Endometrium (tissue), 2 donors: ENCODE results near the gene TLL1.

Experiments used
- FAIRE-seq: peaks from 2 replicates; lab custom pipeline; 2012; peaks lifted over from hg19 to GRCh38; lab: Jason Lieb, UNC
- donor health status: control.
- donor health status: control.

TLL1 gene

DNA sequence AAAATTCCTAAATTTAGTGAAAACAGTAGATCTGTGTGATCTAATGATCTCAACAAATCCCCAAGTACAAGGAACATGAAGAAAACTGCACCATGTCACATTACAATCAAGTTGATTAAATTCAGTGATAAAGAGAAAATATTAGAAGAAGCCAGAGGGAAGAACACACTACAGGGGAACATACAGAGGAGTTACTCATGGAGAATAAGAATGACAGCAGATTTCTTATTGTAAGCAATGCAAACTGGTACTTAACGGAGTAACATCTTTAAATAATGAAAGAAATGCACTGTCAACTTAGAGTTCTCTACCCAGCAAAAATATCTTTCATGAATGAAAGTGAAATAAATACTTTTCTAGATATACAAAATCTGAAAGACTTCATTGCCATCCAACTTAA is 21.1 kb downstream of the TLL1 start:
- FAIRE-seq, result no peak

DNA sequence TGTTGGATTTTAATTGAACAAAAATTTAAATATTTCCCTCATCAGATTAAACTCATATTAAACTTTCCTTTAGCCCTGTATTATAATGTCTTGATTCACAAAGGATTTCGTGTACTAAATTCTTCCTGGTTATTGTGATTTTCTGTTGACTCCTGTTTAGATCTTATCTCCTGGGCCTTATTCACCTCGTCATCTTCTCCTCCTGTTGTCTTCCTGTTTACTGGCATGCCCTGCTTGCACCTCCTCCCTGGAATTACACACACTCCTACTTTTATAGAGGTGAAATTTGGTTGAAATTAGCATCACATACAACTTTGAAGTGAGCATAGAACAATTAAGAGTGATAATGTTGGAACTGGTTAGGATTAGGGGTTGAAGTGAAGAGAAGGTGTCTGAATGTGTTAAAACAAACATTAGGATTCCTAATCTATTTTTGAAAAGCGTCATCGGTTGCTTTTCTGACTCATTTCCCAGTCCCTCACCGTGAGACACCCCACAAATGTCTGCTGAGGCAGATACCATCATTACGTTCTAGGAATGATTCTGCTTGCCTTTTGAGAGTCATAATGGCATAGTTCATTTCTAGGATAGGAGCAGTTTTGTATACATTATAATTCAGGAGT is 32.5 kb downstream of the TLL1 start:
- no peak for FAIRE-seq

DNA sequence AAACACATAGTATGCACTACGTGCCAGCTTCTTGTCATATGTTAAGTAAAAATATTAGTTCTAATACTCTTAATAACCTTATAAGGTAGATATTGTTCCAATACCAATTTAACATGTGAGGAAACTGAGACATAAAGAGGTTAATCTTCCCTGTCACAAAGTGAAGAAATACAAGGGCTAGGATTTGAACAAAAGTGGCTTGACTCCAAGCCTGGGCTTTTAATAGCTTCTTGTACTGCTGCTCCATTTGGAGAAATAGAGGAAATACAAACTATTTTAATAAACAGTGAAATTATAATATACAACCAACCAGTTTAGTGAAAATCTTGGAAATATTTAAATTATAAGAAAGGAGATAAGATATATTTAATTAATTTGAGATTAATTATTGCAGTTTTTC is 33.2 kb downstream of the TLL1 start:
- no peak for FAIRE-seq

DNA sequence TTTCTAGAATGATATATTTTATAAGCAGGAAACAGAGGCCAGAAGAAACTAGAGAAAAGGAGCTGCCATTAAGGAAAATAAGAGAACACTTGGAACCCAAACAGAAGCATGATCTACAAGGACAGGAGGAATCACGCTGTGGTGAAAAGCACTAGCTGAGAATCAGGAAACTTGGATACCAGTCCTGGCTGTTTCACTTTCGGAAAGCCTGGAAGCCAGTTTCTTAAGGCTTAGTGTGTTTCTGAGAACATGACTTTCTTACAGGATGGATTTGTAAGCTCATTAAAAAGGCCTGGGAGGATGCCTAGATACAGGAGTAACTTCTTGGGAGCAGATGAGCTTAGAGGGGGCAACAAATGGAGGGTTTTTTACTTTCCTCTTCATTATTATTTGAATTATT is 36.9 kb downstream of the TLL1 start:
- no peak for FAIRE-seq

DNA sequence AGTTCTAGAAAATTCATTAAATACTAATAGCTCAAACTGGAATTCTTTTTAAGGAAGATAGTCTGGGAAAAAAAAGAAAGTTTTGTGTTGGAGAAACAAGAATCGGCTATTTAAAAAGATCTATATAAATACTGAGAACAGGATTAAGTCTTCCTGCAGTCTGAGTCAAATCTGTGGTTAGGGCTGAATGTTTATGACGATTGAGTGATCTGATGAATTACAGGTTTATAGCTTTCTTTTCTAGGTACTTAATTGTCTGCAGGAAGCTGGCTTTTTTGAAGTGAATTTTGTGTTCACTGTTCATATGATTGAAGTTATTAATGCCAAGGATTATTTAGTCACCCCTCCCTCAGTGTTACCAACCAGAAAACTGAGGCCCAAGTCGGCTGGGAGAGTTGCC is 42.2 kb downstream of the TLL1 start:
- FAIRE-seq, result no peak

DNA sequence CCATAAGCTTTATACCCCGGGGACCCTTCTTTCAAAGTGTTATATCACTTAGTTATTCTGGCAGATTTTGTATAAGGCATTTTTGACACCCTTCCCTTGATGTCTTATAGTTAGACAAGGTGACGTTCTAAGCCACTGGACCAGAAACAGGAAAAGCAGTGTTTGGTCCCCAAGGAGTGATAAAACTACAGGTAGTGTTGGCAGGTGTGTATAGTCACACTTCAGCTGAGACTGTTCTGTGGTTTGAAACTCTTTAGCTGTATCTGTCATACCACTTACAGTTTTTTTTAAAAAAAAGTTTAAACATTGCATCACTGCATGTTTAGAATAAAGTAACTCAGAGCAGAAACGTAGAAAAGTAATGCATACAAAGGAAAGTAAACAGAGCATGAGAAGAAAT is 48.5 kb downstream of the TLL1 start:
- FAIRE-seq, result no peak

DNA sequence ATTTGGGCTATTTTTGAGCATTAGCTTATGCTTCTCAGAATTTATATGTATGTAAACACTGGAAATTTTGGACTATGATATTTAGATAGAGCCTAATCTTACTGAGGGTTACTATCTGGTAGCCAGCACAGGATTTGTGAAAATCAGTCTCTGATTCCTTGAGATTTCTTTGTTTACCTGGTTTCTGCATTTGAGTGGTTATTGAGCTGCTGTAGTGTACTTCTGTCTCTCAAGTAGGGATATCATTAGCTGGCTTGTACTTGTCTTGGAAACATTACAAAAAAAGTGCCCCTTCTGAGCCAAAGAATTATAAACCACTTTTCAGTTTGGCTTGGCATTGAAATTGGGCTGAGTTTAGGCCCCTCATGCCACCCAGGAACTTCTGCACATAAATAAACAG is 49.7 kb downstream of the TLL1 start:
- FAIRE-seq, result no peak

DNA sequence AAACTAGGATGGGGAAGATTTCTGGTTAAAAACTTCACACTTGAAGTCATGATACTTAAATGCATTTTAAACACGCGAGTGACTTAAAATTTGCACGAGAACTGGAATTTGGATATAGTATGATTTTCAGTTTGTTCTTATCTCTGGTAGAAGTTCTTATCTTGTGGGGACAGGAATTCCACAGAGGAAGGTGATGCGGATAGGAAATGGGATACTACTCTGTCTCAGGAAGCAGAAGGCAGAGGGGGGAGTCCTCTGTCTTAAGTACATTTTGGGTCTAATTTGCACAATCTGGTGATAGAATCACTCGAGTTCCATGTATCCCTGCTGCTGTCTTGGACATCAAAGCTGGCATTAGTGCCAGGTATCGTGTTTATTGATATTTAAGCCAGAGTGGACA is 53.3 kb downstream of the TLL1 start:
- no peak for FAIRE-seq

DNA sequence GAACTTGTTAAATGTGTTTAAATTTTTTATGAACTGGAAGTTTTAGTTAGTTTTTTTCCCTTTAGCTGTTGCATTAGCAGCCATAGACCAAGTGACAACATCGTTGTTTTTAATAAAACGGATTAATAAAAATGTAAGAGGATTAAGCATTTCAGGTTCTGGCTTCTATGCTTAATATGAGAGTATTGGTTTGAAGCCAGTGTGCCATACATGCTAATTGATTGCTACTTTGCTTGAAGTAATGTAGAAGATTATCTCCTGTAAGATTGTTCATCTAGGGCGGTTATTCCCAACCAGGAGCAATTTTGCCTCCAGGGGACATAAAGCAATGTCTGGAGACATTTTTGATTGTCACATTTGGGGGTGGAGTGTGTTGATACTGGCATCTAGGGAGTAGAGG is 54.3 kb downstream of the TLL1 start:
- FAIRE-seq, result no peak

DNA sequence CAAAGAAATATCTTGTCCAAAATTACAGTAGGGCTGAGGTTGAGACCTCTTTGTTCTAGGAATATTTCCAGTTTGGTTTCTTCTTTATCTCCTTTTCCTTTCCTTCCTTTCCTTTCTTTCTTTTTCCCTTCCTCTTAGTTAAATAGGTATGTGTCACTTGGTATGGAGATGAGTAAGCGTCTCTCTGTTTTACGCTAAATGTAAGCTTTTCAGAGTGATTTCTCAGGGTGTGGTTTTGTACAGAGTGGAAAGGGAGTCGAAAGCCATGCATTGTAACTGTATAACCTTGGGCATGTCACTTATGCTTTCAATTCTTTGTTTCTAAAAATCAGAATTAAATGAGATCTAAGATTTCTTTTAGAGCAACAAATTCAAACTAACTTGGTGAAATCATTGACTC is 54.8 kb downstream of the TLL1 start:
- no peak for FAIRE-seq

DNA sequence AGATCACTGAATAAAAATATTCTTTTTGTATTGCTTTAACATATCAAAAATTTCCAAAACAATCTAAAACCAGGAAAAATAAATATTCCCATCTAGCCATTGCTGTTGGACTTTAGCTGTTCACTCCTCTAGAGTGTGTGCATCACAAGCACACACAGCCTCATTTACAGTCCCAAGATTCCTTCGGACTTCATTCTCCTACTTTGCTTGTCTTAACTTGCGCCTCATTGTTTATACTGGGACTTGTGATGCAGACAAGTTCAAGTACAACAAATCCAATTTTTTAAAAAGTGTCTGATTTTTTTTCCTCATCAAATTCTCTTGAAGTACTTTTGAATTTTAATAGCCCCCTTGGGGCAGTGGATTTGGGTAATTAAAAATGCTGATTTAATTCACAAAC is 55.6 kb downstream of the TLL1 start:
- no peak for FAIRE-seq

DNA sequence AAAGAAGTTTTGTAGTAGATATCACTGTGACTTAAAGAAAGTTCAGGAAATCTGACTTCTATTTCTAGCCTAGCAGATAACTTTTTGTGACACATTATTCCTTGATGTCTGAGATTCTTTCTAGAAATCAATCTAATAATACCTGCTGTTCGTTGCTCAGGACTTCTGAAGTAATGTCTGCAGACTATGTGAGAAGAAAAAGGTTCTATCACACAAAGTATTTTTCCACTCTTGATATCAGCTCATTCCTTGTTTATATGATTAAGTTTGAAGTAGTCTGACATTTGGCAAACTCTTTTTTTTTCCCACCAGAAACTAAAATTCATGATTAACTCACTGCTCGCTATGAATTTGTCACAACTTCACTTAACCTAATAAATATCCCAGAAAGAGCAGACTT is 56.6 kb downstream of the TLL1 start:
- no peak for FAIRE-seq

DNA sequence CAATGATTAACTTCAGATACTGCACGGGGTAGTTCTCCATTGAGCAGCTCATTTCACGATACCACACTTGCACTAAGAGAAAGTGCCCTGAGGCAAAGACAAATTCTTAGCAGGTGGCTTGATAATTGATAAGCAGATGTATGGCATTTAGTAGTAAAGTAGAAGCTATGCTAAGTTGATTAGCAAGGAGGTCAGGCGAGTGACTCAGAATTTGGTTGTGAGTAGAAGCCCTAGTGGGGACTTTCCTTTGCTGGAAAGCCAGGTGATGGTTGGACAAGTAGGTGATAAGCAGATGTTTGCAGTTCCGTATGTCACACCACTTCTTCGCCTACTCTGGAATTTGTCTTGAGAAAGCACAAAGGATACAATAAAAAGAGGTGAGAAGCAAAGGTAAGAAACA is 58.7 kb downstream of the TLL1 start:
- no peak for FAIRE-seq

DNA sequence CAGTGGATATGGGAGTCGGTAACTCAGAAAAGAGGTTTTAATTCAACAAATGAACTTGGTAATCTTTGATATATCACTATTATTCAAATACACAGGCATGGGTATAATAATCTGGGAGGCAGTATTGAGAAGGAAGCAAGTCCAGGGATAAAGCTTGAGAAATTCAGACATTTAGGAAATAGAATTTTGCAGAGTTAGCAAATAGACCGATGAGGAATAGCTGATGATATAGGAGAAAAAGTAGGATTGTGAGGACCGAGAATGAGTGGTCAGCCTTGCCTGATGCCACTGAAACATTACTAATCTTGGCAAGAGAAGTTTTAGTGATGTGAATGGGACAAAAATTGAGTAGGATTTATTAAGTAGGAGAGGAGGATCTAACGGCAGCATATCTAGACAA is 71.9 kb downstream of the TLL1 start:
- no peak for FAIRE-seq

DNA sequence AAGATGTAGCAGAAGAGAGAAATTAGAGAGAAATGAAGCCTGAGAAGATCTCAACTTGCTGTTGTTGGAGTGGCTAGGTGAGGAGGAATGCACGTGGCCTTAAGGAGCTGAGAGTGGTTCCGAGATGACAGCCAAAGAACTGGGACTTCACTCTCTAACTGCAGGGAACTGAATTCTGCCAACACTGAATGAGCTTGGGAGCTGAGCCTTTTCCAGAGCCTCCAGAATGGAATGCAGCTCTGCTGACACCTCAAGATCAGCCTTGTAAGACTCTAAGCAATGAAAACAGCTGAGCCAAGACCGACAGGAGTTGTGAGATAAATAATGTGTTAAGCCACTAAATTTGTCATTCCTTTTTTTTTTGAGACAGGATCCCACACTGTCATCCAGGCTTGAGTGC is 73.0 kb downstream of the TLL1 start:
- no peak for FAIRE-seq

DNA sequence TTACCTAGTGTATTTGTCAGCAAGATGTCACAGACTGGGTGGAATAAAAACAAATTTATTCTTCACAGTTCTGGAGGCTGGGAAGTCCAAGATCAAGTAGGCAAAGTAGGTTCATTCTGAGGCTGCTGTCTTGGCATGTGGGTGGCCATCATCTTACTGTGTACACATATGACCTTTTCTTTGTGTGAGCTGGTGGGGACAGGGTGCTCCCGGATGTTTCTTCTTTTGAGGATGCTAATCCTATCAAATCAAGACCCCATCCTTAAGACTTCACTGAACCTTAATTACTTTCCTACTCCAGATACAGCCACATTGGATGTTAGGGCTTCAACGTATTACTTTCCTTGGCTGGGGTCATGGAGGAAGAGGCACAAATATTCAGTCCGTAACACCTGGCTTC is 74.0 kb downstream of the TLL1 start:
- FAIRE-seq, result no peak

DNA sequence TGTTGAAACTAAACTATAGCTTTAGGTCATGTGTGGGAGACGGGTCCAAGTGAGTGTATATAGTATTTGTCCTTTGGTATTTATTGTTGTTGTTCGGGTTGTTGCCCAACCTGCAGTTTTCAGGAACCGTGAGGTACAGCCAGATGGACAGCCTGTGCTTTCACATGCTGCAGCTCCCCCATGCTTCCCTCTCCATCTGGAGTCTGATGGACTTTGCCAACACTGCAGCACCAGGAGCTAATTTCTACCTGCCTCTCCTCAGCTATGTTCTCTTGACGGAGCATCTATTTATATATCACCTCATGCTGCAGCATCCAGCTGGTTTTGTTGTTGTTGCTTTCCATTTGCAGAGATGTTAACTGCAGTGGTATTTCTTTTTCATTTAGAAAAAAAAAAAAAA is 80.1 kb downstream of the TLL1 start:
- no peak for FAIRE-seq

DNA sequence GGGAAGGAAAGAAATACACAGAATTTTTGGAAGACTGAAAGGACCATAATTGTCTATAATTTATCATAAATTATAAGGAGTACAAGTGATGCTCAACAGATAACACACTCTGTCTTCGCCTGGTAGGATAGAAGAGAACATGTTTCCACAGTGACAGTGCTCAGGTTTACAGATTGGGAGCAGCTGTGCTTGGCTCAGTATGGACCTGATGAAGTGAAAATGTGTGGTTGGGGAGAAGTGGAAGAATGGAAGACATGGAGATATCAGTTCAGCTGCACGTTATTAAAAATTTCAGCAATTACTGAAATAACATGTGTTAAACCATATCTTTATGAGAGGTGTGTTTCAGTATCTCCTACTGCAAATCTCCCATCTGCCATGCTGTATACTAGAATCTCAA is 90.6 kb downstream of the TLL1 start:
- FAIRE-seq, result no peak

DNA sequence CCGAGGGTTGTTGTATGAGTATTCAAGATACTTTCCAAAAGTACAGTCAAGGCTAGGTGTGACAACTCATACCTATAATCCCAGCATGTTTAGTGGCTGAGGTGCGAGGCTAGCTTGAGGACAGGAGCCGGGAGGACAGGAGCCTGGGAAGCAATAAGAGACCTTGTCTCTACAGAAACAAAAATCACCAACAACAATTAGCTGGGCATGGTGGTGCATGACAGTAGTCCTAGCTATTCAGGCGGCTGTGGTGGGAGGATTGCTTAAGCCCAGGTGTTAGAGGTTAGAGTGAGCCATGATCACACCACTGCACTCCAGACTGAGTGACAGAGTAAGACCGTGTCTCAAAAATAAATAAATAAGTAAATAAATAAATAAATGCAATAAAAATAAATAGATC is 91.6 kb downstream of the TLL1 start:
- FAIRE-seq, result no peak

DNA sequence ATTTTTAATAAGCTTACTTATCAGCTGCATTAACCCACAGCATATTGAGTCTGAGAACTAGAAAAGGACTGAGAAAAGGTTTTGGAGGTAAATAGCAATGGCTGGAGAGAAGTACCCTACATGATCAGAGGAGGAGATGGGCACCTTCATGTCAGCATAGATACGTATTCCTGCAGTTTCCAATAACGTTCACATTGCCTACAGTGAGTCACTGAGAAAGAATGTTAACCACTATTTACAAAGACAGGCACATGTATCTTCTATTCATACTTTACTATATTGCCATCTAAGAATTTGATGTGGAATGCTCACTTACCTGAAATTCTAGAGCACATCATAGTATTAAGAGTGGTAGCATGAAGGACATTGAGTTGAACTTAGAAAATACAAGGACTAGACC is 92.5 kb downstream of the TLL1 start:
- no peak for FAIRE-seq

DNA sequence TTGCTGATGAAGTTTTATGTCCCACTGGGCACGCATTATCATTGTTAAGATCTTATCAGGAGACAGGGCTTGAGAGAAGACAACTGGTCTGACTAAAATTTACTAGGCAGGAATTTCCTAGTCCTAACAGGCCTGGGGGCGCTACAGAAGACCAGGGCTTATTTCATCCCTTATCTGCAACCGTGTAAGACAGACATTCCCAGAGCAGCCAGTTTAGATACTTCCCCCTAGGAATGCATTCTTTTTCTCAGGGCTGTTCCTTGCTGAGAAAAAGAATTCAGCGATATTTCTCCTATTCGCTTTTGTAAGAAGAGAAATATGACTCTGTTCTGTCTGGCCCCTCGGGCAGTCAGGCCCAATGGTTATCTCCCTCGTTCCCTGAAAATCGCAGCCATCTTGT is 93.8 kb downstream of the TLL1 start:
- no peak for FAIRE-seq

DNA sequence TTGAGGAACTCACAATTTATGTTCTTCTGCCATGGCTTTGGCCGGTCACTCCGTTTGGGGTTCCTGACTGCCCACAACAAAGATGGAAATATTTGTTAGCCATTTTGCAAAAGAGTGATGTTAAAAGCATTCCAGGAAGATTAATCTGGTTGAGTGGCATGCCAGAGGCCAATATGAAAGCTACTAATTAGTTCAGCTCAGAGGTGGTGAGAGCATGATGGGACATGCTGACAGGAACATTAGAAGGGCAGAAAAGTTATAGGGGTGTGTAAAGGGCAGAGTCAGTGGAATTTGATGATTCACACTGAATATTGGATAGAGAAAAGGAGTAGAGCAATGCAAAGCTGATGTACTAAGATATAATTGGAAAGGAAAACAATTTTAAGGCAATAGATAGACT is 94.4 kb downstream of the TLL1 start:
- no peak for FAIRE-seq

DNA sequence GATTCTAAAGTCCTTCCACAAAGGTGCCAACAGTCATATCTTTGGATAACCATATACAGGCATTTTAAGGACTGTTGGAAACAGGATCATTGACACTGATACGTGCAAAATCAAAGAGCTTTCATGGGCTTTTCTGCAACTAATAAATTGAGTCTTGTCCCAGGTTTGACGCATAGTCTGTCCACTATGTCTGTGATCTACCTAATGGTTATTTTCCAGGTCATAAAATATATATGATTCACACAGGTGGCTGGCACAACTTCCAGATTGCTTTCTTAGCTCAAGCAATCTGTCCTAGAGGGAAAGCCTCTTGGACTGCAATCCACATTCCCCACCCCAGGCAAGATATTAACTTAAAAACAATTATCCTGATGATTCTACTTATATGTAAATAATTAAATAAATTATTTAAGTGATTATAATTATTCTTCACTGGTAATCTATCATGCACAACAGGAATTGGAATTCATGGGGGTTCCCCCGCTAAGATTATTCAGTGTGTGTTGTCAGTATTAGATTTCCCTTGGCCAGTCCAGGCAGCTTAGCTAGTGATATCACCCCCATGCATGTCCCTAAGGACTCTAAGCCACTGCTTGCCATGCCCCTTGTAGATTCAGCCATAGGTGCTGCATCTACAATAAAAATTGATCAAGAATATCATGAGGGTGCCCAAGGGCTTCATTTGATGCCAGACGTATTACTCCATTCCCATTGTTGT is 97.8 kb downstream of the TLL1 start:
- no peak for FAIRE-seq

DNA sequence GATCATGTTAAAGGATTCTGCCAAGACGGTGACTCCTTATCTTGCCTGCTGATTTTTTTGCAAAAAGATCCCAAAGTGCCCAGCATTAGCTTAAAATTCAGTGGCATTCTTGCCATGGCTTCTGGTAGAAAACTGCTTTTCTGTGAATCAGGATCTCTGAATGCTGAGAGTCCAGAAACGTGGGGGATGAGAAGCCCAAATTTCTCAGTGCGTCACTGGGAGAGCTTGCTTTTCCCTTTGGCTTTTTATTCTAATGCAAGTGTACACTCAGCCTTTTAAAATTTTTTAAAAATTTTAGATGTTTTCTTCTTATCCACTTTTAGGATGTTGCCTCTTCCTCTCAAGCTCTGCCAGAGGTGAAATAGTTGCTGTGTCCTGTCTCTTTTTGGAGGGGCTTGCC is 98.4 kb downstream of the TLL1 start:
- FAIRE-seq, result no peak

DNA sequence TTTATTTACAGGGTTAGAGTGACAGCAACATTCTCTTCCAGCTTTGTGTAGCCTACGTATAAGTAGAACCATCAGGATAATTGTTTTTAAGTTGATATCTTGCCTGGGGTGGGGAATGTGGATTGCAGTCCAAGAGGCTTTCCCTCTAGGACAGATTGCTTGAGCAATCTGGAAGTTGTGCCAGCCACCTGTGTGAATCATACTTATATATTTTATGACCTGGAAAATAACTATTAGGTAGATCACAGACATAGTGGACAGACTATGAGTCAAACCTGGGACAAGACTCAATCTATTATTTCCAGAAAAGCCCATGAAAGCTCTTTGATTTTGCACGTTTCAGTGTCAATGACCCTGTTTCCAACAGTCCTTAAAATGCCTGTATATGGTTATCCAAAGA is 98.9 kb downstream of the TLL1 start:
- no peak for FAIRE-seq
